ENCODE data around the gene SORL1. TPM values are rescaled to one million over a fixed set of nuclear protein-coding genes. Genes with fewer than 3 reads are reported as not detected.

SORL1 gene
- total and polyA plus RNA-seq, 2 of the 8 experiments (the other 6 are each of a cell fraction or from before 2014, with no cell fraction given) = 38.1 to 65.5 TPM

DNA sequence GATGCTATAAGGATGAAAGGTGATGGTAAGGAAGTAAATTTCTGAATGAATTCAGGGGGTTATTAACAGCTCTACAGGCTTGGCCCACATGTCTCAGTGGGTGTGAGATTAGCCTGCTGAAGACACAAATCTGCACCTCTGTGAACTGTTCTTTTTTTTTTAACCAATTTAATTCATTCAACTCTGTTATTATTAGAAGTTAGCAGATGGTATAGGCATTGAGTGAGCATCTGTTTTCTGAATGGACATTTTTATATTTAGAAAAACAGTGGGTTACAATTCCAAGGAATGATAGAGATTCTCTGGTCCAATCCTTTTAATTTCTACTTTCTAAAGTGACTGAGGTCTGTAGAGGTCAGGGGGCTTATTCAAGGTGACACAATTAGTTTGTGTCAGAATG is 122.7 kb downstream of the SORL1 start:
- H4K91ac ChIP-seq (replicated peaks; ENCODE audit: insufficient read length, low read length) = no peak overlapping the region
- H3K9me3 ChIP-seq (ENCODE audit: insufficient read depth in 2 of 2, low read depth in 1 of 2, low read length in 1 of 2) = 0 out of 4 replicates have a peak, but pooled peaks cover under 1 to 3% of the 10 kb centered on the region in 2 experiments
- H3K4ac ChIP-seq (replicated peaks; ENCODE audit: insufficient read length, low read depth, low read length) = no peak overlapping the region
- no peak overlapping the region for H3K23ac ChIP-seq (ENCODE audit: insufficient read length)
- no peak overlapping the region for H3K9ac ChIP-seq (replicated peaks in 1 of 4; ENCODE audit: extremely low read depth in 1 of 4, low read depth in 3 of 4, low read length in 3 of 4)
- FAIRE-seq (no peak), DNase-seq (ENCODE audit: low read depth in 1 of 2, low spot score in 2 of 2) (no peak)
- H4K5ac ChIP-seq (ENCODE audit: insufficient read length, low read depth, low read length) = no peak overlapping the region
- H3K4me2 ChIP-seq (ENCODE audit: insufficient read depth in 1 of 2, low read depth in 2 of 2, low read length in 2 of 2) = no peak overlapping the region
- TF ChIP-seq TEAD4 (IDR thresholded peaks at IDR 0.05; ENCODE audit: low read depth, low read length) = no peak
- no peak for TF ChIP-seq YY1 (IDR thresholded peaks at IDR 0.05; ENCODE audit: low read depth, low read length)
- TF ChIP-seq TCF12 (IDR thresholded peaks at IDR 0.05; ENCODE audit: low read depth, low read length) = no peak
- TF ChIP-seq POU5F1 (IDR thresholded peaks at IDR 0.05; ENCODE audit: low read depth, low read length) = no peak
- TF ChIP-seq RXRA (IDR thresholded peaks at IDR 0.05; ENCODE audit: insufficient read depth, low read depth, low read length) = no peak
- TF ChIP-seq EGR1 (IDR thresholded peaks at IDR 0.05; ENCODE audit: borderline replicate concordance, low read depth, low read length) = no peak
- TF ChIP-seq MAX (IDR thresholded peaks at IDR 0.05) = no peak
- TF ChIP-seq EP300 (IDR thresholded peaks at IDR 0.05; ENCODE audit: borderline replicate concordance in 1 of 2, low read depth in 2 of 2, low read length in 2 of 2) = no peak
- no peak for TF ChIP-seq CEBPB (IDR thresholded peaks at IDR 0.05; ENCODE audit: low read depth, low read length)
- no peak for TF ChIP-seq E2F6 (IDR thresholded peaks at IDR 0.05)
- no peak for TF ChIP-seq HDAC2 (IDR thresholded peaks at IDR 0.05; ENCODE audit: borderline replicate concordance in 1 of 2, low read depth in 2 of 2, low read length in 2 of 2)
- TF ChIP-seq SP1 (IDR thresholded peaks at IDR 0.05; ENCODE audit: low read depth, low read length) = no peak
- H4K8ac ChIP-seq (ENCODE audit: extremely low read depth, insufficient read depth, low read length) = no peak overlapping the region
- no peak overlapping the region for H3K14ac ChIP-seq (ENCODE audit: insufficient read length)
- H3K79me1 ChIP-seq (ENCODE audit: low read depth, low read length) = no peaks in the 10 kb centered on the region; the same call in 1 of the 2 replicates
- H3K27ac ChIP-seq (ENCODE audit: low read depth, low read length) = no peak overlapping the region
- ChIA-PET CTCF (ENCODE audit: partially characterized antibody) (no interaction called here), POLR2A (ENCODE audit: partially characterized antibody) (no interaction called here)
- H3K4me1 ChIP-seq (replicated peaks in 1 of 4; ENCODE audit: control insufficient read depth in 3 of 4, insufficient read depth in 4 of 4, low read length in 3 of 4) = no peaks in the 10 kb centered on the region
- H2BK20ac ChIP-seq (ENCODE audit: low read length) = no peak overlapping the region
- no peak overlapping the region for H2AK5ac ChIP-seq (ENCODE audit: low read depth, low read length)
- no peaks in the 10 kb centered on the region for H3K27me3 ChIP-seq (replicated peaks in 1 of 4; ENCODE audit: control insufficient read depth in 3 of 4, extremely low read depth in 1 of 4, insufficient read depth in 3 of 4, low read length in 3 of 4)
- no peak overlapping the region for H3K4me3 ChIP-seq (ENCODE audit: extremely low read depth in 1 of 4, insufficient read depth in 2 of 4, low read depth in 3 of 4, low read length in 4 of 4)
- no peaks in the 10 kb centered on the region for H3K79me2 ChIP-seq (ENCODE audit: control insufficient read depth in 1 of 2, insufficient read depth in 2 of 2, low read length in 2 of 2)
- H2BK120ac ChIP-seq (replicated peaks; ENCODE audit: low read depth, low read length) = no peak overlapping the region
- H2AFZ ChIP-seq (ENCODE audit: low read length) = no peak overlapping the region
- no peak overlapping the region for H2BK5ac ChIP-seq (ENCODE audit: low read depth, low read length)
- no peak overlapping the region for H3K18ac ChIP-seq (ENCODE audit: extremely low read depth, low read length)
- H3K36me3 ChIP-seq (ENCODE audit: control insufficient read depth in 2 of 4, insufficient read depth in 4 of 4, low read length in 3 of 4) = peaks cover 26 to 67% (median 52%) of the 10 kb centered on the region in 4 experiments
- H4K20me1 ChIP-seq (replicated peaks in 1 of 2; ENCODE audit: control insufficient read depth in 1 of 2, insufficient read depth in 2 of 2, low read length in 2 of 2) = no peaks in the 10 kb centered on the region
- H2BK12ac ChIP-seq (ENCODE audit: low read depth, low read length) = no peak overlapping the region
- no peak overlapping the region for H2BK15ac ChIP-seq (ENCODE audit: low read length)
- H3K23me2 ChIP-seq (ENCODE audit: low read depth, low read length) = no peaks in the 10 kb centered on the region
- H3K56ac ChIP-seq (replicated peaks; ENCODE audit: insufficient read length, low read depth, low read length) = no peak overlapping the region

Data from H1 (cell line).